GM21367 (cell line): ENCODE results near the gene VSIG10L2.
"Not testable (repeated sequence)": the region's sequence is repeated elsewhere in the genome, so short reads cannot be mapped to it uniquely, and the experiment has no call there.

Source experiments
- ATAC-seq: cut with Tn5 transposase; IDR thresholded peaks from one replicate; pipeline ENCODE4 v1.9.1; 2021; ENCODE audit not compliant: unreplicated experiment

VSIG10L2 gene

DNA sequence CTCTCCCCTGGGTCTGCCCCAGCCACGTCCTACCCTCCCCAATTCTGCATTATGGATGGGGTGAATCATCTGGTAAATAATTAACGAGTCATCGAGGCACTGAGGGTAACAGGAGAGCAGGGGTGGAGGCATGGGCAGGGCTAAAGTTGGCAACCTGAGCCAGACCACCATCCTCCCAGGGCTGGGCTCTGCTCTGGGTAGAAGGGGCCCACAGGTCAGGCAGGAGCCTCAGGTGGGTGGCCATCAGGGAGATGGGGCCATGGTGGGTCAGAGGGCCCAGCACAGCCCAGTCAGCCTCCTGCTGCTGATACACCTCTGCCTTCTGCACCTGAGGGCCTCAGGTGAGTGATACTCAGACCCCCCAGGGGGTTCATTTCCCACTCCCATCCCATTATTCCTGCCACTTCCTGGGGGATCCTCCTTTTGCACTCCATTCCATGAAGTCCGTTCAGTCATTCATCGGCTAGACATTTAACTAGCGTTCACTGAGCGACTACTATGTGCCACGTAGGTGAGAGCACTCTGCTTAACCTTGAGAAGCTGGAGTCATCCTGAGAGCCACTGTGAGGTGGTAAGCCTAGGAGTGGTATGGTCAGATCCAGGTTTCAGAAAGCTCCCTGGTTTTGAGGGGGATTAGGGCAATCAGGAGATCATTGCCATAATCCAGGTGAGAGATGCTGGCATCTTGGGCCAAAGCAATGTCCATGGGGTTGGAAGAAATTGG, at the start of gene VSIG10L2:
VSIG10L2 (plus strand) TSS at position 248 of the 724 bp plus-strand sequence; CDS start at position 260, 12 bp downstream.
- no peak for ATAC-seq

DNA sequence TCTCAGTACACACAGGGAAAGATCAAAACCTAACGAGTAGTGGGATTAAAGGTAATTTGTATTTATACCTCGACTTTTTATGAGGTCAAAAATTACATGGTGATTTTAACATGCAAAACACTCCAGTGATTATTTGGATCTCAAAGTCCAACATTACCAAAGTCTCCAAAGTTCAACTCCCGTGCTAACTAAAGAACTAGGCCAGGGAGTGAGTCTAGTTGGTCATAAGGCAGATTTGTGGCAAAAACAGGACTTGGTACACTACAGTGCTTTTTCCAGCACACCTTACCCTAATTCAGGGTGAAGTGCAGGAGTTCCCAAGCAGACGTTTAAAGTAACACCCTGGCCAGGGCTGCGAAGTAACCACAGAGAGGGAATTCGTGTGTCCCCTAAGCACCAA, 44.0 kb upstream of the VSIG10L2 start:
- ATAC-seq: no peak

DNA sequence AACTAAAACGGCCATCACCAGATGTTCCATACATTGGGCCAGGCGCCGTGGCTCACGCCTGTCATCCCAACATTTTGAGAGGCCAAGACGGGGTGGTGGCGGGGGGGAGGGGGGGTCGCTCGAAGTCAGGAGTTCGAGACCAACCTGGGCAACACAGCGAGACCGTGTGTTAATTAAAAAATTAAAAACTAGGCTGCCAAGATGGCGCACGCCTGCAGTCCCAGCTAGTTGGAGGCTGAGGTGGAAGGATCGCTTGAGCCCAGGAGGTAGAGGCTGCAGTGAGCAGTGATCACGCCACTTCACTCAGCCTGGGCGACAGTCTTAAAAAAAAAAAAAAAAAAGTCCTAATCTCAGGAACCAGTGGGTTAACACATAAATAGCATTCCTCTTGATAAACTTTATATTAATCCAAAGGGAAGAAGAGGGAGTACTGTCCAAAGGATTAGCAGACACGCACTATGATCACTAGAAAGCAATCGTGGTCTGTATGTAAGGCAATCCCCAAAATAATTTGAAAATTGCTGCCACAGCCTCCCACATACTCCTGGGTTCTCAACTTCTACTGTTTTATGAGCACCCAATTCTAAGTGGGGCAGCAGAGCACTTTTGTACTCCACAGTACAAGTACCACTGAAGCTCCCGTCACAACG, 43.4 kb upstream of the VSIG10L2 start:
- no peak for ATAC-seq

DNA sequence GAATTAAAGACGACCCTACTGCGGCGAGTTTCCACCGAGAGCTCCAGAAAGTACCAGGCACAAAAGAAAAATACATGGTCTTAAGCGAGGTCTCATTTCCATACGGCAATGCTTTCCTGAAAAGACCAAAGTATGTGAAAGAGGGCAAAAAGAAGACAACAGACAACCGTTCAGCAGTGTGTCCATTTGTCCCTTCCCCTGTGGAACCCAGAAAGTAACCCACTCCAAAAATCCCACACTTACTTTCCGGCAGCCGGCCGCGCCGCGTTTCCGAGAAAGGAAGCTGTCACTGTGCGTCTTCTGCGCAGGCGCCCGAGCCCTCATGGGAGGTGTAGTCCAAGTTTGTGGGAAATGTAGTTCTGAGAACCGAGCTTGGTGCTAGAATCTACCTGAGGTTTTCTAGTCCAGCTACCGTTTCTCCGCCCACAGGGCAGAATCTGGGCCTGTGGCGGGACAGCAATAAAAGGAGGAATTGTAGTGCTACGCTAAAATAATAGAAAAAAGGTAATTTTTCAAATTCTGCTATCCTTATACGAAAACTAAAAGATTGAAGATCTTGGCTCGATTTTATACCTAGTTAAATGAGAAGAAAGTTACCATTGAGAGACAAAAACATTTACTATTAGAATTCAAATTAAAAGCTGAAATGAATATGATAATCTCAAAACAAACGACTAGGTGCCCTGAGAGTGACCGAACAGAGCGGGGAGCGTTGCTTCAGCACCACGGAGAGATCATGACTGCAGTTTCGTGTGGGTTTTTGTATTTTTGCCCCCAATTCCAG, 42.7 kb upstream of the VSIG10L2 start, which contains the start of gene PUS3:
PUS3 (minus strand) TSS at position 280 of the 784 bp plus-strand sequence. CDS start 6,922 bp downstream, outside the sequence.
- ATAC-seq: peak; percentile 99

DNA sequence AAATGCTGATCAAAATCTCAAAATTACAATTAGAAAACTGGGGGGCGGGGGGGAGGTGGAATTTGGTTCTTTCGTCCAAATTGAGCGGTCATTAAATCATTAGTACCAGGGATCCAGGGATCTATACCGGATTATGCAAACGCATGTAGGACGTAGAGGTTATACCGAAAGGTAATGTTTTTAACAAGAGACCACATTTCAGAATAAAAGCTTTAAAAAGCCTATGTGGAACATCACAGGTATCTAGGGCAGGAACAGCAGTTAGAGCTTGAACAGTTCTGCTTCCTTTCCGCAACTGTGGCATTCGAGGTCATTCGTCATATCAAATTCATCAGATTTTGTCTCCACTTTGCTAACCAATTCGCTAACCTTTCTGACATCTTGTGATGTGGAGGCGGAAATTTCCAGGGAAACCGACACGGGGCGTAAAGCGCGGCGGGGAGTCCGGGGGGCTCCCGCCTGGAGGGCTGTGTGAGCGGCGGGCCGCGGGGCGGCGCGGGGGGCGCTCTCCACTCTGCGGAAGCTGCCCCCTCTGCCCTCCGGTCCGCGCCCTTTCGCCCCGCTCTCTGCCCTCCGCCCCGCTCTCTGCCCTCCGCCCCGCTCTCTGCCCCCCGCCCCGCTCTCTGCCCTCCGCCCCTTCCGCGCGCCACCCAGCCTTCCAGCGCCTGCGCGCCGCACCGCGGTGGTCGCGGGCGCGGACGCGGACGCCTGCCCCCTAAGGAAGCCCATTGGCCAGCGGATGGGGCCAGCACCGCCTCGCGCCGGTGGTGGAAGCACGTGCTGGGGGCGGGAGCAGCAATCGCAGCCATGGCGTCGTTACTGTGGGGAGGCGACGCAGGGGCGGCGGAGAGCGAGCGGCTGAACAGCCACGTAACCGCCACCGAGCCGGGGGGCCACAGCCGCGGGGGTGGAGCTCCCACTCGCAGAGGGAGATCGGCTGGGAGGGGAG, 41.9 kb upstream of the VSIG10L2 start, which contains the start of gene DDX25:
DDX25 (plus strand) TSS at position 798 of the 949 bp plus-strand sequence; CDS start at position 808, 10 bp downstream.
- ATAC-seq: no peak

DNA sequence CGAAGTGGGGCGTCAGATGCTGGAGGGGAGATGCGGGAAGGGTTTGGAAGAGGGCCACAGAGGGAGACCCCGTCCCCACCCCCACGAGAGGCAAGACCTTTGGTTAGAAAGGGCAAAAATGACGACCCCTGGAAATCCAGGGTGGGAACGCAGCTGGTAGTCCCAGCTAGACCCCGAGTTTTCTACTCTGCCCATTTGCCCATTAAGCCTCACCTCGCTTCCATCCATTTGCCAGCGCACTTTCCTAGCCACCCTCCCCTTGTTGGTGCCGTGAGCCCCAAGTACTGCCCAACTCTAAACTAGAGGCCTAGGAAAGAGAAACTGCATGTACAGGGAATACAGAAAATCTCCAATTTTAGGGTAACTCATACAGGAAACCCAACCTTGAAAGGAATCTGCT, 41.2 kb upstream of the VSIG10L2 start:
- ATAC-seq: no peak

DNA sequence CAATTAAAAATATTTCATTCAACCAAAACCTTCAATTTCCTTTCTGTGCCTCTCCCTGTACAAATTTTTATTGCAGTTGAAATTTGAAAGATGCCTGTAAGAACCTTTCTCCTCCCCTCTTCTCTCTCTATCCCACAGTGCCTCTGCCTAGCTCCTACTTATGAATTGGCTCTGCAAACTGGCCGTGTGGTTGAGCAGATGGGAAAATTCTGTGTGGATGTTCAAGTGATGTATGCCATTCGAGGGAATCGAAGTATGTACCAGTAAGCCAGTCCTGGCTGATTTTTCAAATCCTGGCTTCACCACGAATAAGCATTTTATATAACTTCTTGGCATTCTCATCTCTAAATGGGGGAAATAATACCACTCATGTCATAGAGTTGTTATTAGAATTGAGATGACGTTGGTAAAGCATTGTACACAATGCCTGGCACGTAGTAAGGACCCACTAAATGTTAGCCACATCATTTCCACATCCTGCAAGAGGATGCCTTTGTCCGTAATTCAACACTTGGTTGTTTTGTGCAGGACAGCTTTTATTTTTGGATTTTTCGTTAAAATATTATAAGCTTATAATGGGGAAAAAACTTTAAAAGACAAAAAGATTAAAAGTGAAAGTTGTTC, 35.5 kb upstream of the VSIG10L2 start:
- no peak for ATAC-seq

DNA sequence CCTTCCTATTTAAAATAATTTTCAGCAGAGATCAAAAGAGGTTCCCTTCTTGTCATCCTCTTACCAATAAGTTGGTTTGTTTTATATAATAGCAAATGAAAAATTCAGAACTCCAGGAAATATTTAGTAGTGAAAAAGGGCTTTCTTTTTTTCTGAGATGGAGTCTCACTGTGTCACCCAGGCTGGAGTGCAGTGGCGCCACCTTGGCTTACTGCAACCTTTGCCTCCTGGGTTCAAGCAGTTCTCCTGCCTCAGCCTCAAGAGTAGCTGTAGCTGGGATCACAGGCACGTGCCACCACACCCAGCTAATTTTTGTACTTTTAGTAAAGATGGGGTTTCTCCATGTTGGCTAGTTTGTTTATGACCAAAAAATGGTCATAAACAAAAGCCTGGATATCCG, 31.2 kb upstream of the VSIG10L2 start:
- ATAC-seq: not testable (repeated sequence)

DNA sequence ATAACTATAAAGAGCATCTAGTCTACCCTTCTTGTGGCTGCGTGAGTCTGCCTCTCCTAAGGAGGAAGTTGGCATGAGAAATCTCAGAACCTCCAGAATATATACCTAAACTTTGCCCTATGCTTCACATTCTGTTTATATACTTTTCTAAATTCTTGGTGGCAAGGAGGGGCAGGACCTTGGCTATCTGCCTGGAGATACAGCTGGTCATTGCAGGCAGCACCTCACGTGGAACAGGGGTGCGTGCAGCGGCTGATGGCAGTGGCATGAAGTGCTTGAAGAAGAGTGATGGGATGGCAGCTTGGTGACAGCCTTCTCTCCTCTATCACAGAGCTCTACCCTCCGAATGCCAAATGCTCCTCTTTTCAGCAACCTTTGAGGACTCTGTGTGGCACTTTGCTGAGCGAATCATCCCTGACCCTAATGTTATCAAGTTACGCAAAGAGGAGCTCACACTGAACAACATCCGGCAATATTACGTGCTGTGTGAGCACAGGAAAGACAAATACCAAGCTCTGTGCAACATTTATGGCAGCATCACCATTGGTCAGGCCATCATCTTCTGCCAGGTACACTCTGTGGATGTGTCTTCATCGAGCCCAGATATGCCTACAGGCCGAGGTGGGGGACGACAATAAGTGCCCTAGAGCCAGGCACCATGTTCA, 29.0 kb upstream of the VSIG10L2 start:
- ATAC-seq: no peak

DNA sequence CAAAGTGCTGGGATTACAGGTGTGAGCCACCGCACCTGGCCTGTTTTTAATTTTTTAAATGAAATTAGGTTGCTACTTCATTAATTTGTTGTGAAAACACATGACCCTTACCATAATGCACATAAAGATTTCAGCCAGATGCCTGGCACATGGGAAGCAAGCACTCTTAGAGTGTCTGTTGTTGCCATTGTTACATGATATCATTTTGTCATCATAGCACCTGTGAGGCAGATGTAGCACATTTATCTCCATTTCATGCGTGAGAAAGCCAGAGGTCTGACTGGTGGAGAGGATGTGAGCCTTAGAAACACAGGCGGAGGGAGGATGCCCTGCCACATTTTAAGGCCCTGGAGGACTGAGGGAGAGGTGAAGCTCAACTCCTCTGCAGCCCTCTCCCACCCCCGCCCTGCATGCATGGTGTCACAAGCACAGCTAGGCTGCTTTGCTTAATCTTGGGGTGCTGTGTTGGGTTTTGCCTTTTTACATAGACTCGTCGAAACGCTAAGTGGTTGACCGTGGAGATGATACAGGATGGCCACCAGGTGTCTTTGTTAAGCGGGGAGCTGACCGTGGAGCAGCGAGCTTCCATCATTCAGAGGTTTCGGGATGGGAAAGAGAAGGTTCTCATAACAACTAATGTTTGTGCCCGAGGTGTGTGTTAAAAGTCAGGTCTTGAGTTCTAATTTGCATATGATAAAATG, 27.6 kb upstream of the VSIG10L2 start:
- ATAC-seq: no peak

DNA sequence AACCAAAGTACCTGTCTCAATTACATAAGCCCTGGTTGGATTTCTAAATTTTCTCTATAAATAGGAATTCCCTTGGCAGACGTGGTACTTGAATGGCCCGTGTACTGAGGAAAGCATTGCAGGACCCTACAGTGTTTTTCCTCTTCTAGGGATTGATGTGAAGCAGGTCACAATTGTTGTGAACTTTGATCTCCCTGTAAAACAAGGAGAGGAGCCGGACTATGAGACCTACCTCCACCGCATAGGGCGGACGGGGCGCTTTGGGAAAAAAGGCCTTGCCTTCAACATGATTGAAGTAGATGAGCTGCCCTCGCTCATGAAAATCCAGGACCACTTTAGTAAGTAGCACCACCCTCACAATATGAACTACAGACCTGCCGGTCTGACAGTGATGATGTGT, 24.8 kb upstream of the VSIG10L2 start:
- ATAC-seq: no peak

DNA sequence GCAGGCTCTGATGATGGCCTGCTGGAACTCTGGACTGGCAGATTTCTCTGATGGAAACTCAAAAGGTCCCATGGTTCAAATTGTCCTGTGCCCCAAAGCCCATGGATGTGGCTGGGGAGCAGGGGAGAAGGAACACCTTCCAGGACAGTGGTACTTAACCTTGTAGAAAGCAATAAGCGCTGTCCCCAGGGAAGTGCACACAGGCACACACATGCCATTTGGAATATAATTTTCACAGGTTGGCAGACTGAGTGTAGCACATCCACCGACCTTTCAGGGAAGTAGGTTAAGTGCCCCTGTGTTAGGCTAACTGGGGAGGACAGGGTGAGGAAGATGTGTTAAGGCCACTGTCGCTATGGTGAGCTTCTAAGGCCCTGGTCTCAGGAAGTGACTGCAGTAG, 23.7 kb upstream of the VSIG10L2 start:
- ATAC-seq: no peak

DNA sequence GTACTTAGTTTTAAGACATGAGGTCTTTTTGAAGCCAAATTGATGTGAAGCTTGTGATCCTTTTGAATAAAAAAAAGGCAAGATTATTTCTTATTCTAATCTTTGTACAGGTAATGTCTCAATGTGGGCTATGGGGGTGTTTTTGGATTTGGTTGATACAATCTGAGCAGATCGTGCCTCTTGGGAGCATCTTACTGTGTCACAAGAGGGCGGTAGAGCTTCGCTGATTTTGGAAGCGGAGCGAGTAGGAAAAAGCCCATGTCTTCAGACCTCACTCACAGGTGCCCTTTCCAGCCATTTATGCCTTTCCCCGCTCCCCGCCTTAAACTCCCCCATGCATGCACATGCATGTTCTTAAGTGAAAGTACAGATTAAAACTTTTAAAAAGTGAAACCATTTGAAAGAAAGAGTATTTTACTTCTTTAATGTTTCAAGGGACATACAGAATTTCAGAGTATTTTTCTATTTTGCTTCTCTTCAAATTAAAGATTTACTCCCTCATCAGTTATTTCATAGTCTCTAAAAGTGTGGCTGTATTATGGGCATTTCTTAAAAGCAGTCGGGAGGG, 22.7 kb upstream of the VSIG10L2 start:
- ATAC-seq: no peak

DNA sequence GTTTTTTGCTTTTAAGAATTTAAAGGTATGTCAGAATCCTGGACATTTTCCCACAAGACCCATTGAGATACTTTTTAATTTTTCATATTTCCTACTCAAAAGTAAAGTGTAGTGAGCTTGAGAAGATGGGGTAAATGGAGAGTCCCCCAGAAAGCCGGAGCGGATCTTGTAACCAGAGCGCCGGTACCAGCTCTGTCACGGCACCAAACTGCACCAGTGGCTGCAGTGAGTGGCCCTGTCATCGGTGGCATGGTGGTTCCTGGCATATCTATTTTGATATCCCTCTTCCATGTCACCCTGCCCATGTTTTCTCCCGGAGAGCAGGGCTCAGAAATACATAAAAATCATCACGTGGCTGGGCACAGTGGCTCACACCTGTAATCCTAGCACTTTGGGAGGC, 22.2 kb upstream of the VSIG10L2 start:
- no peak for ATAC-seq

DNA sequence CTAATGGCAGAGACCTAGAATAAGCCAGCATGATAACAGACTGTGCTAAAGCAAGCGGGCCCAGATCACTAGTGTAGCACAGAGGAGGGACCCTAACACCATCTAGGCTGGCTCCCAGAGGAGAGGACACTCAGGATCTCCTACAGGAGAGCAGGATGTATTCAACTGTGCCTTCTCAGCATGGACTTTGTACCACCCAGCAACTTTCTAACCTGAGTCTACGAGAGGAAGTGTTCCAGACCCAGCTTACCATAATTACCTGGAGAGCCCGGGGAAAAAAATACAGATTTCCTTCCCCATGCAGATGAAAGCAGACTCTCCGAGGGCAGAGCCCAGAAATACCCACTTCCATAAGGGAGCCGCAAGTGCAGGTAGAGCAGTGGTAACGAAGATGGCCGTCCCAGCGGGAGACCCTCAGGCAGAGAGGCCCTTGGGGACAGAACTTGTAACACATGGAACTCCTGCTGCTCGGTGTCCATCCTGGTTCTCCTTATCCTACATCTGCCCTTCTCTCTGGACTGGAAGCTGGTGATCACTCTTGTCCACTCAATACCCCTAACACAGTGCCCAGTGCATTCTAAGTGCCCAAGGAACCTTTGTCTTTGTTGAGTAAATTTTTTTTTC, 21.3 kb upstream of the VSIG10L2 start:
- ATAC-seq: no peak

DNA sequence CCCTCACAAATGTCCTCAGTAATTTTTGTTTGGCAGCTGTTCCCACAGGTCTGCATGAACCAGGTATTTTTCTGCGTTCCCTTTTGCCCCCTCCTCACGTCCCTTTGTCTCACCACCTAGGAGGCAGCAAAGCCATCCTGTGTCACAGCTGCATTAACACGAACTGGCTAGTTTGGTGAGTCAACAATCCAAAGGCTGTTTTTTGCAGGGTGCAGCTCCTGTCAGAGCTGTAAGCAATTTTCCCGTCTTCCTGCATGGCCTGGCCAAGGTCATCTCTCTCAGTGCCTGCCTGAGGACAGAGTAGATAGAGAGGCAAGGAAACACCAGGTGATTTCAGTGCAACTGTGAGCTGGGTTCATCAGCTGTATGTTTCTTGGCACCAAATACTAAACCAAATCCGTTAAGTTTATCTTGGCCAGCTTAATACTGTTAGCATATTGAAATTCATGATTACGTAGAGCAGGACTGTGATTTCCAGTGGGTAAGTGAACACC, 20.6 kb upstream of the VSIG10L2 start:
- ATAC-seq: no peak

DNA sequence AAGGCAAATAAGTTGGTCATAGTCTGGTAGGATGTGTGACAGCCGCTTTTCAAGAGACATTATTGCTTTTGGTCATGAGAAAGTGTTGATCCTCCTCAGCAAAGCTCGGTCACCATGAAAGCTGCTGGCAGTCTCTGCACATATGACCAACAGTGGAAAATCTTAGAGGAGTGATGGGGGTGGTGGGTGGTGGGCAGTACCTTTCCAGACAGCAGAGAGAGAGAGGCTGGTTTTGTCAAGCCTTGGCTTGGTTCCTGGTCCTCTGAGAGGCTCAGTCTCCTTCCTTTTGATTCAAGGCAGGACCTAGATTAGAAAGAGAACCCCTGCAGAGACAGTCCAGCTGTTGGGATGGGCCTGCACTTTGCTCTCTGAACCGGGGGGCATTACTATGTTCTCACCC, 20.0 kb upstream of the VSIG10L2 start:
- no peak for ATAC-seq

DNA sequence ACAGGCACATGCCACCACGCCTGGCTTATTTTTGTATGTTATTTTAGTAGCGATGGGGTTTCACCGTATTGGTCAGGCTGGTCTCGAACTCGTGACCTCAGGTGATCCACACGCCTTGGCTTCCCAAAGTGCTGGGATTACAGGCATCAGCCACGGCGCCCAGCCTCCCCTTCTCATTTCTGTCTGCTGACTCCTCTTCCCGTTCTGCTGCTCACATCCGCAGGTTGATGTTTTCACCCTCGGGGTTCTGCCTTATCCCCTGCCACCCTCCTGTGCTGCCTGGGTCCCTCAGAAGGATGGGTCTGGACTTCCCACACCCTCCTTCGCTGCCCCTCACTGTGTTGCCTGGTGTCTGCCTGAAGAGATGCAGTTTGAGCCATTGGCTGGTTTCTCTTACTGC, 19.2 kb upstream of the VSIG10L2 start:
- no peak for ATAC-seq
